Dendritic cell treated with granulocyte-macrophage colony-stimulating factor and Interleukin-4, amounts not matched to agents 40 ng/mL and 50 ng/mL, for 4 days (primary cell): ENCODE results near the gene HUS1.
A peak's percentile ranks its signal among the peaks of the same experiment; 100 is the strongest.
"Not testable (repeated sequence)": the region's sequence is repeated elsewhere in the genome, so short reads cannot be mapped to it uniquely, and the experiment has no call there.

Source experiments
- H3K27ac Mint-ChIP-seq: one replicate; pipeline ENCODE4 v1.8.0; 2022; ENCODE audit warnings: mild to moderate bottlenecking, mixed read lengths
- H3K27me3 Mint-ChIP-seq: one replicate; pipeline ENCODE4 v1.8.0; 2022; ENCODE audit warnings: mild to moderate bottlenecking, mixed read lengths
- H3K36me3 Mint-ChIP-seq: one replicate; pipeline ENCODE4 v1.8.0; 2022; ENCODE audit warnings: low read depth, mixed read lengths
- H3K4me1 Mint-ChIP-seq: one replicate; pipeline ENCODE4 v1.8.0; 2022; ENCODE audit warnings: low read depth, mixed read lengths
- H3K4me3 Mint-ChIP-seq: one replicate; pipeline ENCODE4 v1.8.0; 2022; ENCODE audit warnings: mild to moderate bottlenecking, moderate library complexity, mixed read lengths
- H3K9me3 Mint-ChIP-seq: one replicate; pipeline ENCODE4 v1.8.0; 2022; ENCODE audit warnings: mixed read lengths
- intact Hi-C: fragments of 100-400 bp; cut with micrococcal nuclease; formaldehyde crosslinking; loops from one replicate; pipeline ENCODE4 v1.15.0; 2022

Gene HUS1

DNA sequence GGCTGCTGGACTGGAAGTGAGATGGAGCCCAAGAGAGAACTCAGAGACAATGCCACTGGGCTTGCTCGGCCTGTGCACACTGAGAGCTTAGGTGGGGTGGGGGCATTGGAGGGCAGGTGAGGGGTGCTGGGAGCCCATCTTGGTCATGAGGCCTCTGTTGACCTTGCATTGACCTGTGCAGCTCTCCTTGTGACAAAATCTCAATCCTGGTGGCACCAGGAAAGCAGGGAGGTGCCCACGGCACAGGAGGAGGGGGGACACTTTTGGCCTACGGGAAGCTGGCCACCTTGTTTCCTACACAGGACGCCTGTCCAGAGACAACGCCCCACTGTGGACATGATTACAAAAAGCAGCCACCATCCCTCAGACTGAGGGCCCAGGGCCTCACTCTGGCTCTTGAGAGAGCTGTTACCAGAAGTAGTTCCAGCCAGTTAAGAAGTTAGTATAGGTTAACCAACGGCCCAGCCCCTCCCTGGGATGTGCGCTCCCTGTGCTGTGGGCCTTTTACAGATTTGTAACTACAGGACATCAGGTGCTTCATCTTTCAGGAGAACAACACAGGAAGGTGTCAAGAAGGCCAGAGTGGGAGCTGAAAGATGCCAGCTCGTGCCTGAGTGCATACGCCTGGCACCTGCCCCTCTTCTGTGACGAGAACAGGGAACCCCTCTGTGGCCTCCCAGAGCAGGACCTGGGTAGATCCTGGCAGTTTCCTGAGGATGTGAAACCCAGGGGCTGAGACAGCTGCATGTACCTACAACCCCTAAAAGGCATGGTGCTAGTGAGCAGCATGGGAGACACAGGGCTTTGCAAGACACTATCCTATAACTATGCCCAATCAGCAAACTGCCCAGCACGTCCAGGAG is 41.5 kb downstream of the HUS1 start:
- Mint-ChIP-seq H3K27me3 (peaks cover 2% of the 10 kb centered on the region), H3K4me3 (no peak overlapping the region), H3K9me3 (no peaks in the 10 kb centered on the region), H3K4me1 (peaks cover 77% of the 10 kb centered on the region), H3K36me3 (no peaks in the 10 kb centered on the region), H3K27ac (peak overlapping the region; percentile 9)
- intact Hi-C loops = no loop called here

- Mint-ChIP-seq H3K4me1 (peaks cover 83% of the 10 kb centered on the region), H3K4me3 (no peak overlapping the region), H3K36me3 (no peaks in the 10 kb centered on the region), H3K27ac (peak overlapping the region; percentile 9), H3K9me3 (no peaks in the 10 kb centered on the region), H3K27me3 (peaks cover 2% of the 10 kb centered on the region)
- intact Hi-C loops = no loop called here
Observed at GRCh38 chr7:47937065-47937687, 42.2 kb downstream of the HUS1 start.

DNA sequence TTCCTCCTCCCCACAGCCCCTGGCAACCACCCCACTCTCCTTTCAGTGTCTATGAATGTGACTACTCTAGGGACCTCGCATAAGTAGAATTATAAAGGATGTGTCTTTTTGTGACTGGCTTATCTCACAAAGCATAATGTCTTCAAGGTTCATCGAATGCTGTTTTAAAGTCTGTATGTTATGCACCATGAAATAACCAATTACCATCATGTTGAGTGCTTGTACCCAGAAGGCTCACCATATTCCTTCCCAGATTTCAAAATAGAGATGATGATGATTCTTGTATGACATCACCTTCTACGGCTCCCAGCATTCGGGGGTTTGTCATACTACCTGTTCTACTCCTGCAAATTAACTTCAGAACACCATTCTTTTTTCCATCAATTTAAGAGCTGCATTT is 43.1 kb downstream of the HUS1 start:
- Mint-ChIP-seq H3K36me3 (no peaks in the 10 kb centered on the region), H3K9me3 (no peaks in the 10 kb centered on the region), H3K4me3 (no peak overlapping the region), H3K27me3 (peaks cover 2% of the 10 kb centered on the region), H3K4me1 (peaks cover 77% of the 10 kb centered on the region), H3K27ac (no peak overlapping the region)
- intact Hi-C loops = no loop called here

- H3K27ac Mint-ChIP-seq = no peak overlapping the region
- intact Hi-C loops = no loop called here
- no peaks in the 10 kb centered on the region for H3K36me3 Mint-ChIP-seq
- peaks cover 67% of the 10 kb centered on the region for H3K4me1 Mint-ChIP-seq
- H3K9me3 Mint-ChIP-seq = no peaks in the 10 kb centered on the region
- no peak overlapping the region for H3K4me3 Mint-ChIP-seq
- peaks cover 2% of the 10 kb centered on the region for H3K27me3 Mint-ChIP-seq
Observed at GRCh38 chr7:47935336-47935735, 44.1 kb downstream of the HUS1 start.

- intact Hi-C loops = no loop called here
- H3K27ac Mint-ChIP-seq = no peak overlapping the region
Observed at GRCh38 chr7:47934831-47935230, 44.6 kb downstream of the HUS1 start.

DNA sequence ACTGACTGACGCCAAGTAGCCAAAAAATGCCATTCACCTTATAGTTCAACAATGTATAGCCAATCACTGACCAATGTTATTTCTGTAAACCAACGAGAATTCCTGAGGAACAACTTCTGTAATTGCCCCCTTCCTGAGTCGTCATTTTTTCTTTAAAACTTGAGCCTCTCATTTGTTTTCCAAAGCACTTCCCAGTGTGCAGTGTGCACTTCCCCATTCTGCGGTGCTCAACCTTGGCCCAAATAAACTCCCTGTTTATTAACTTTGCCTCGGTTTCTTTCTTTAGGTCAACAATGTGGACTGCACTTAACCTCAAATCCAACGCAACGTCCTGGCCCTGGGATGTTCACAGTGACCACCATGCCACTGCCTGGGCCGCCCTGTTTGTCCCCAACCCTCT is 46.2 kb downstream of the HUS1 start:
- H3K4me1 Mint-ChIP-seq = peaks cover 46% of the 10 kb centered on the region
- peaks cover 2% of the 10 kb centered on the region for H3K27me3 Mint-ChIP-seq
- no peak overlapping the region for H3K27ac Mint-ChIP-seq
- no peaks in the 10 kb centered on the region for H3K9me3 Mint-ChIP-seq
- no peak overlapping the region for H3K4me3 Mint-ChIP-seq
- intact Hi-C loops = no loop called here
- no peaks in the 10 kb centered on the region for H3K36me3 Mint-ChIP-seq

More at GRCh38 chr7:47934831-47935230, 44.6 kb downstream of the HUS1 start:
- Mint-ChIP-seq H3K4me3 (no peak overlapping the region), H3K4me1 (peaks cover 62% of the 10 kb centered on the region), H3K27me3 (peaks cover 2% of the 10 kb centered on the region), H3K9me3 (no peaks in the 10 kb centered on the region), H3K36me3 (no peaks in the 10 kb centered on the region)

DNA sequence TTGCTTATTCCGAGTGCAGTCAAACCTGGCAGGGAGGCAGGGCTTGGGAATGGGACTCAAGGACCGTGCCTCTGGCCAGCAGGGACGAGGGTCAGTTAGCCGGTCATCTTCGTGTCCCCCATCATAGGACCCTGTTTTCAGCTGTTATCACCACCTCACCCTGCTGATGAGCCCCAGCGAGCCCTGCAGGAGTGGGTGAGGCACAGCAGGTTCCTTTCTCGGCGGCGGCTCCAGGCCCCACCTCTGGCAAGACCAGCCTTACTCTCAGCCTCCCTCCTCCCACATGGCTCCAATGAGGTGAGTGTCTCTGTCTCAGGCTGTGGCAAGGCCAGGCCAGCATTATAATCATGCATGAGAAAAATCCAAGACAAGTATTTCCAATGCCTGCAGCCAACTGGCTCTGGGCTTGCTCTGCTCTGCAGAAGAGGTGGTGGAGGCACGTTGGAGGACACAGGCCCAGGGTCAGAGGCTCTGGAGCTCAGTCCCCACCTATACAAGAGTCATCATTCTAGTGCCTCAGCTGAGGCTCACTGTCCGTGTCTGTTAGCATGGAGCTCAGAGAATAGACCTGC is 46.9 kb downstream of the HUS1 start:
- Mint-ChIP-seq H3K4me1 (peaks cover 39% of the 10 kb centered on the region), H3K27ac (no peak overlapping the region), H3K9me3 (no peaks in the 10 kb centered on the region), H3K36me3 (no peaks in the 10 kb centered on the region), H3K27me3 (peaks cover 2% of the 10 kb centered on the region), H3K4me3 (no peak overlapping the region)
- intact Hi-C loops = no loop called here

DNA sequence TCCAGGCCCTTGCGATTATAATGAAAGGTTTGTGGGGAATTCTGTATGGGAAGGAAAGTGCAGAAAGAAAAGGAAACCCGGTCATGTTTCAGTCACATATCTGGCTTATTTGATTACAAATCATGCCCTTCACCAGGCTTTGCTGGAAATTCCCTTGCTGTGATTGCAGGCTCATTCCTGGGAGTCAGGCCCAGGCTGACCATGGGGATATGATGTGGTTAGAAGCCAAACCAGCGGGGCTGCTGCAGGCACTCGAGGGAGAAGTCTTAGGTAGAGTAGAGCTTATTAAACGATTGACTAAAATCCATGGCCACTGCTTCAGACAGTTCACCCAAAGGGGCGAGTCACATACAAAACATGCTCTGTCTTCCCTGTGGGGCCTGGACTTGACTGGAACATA is 47.4 kb downstream of the HUS1 start:
- Mint-ChIP-seq H3K27ac (no peak overlapping the region), H3K36me3 (no peaks in the 10 kb centered on the region), H3K4me3 (no peak overlapping the region), H3K9me3 (no peaks in the 10 kb centered on the region), H3K4me1 (peaks cover 34% of the 10 kb centered on the region), H3K27me3 (peaks cover 2% of the 10 kb centered on the region)
- intact Hi-C loops = no loop called here

GRCh38 chr7:47931005-47932004 is 48.1 kb downstream of the HUS1 start:
- intact Hi-C loops = no loop called here
- Mint-ChIP-seq H3K36me3 (no peaks in the 10 kb centered on the region), H3K27ac (no peak overlapping the region), H3K9me3 (no peaks in the 10 kb centered on the region), H3K27me3 (peaks cover 2% of the 10 kb centered on the region), H3K4me3 (no peak overlapping the region), H3K4me1 (peaks cover 26% of the 10 kb centered on the region)

DNA sequence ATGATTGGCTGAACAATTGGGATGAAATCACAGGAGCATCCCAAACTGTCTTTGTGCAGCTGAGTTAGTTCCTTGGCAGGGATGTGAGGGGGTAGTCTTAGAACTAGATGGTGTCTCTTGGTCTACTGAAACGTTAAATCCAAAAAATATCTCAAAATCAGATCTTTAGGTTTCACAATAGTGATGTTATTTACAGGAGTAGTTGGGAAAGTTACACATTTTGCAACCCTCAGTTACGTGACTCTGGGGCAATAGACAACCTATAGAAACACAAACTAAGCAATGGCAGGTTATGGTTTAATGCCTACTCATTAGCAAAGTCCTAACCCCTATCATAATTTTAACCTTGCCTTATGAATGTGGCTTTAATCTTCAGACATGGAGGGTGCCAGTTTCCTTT is 55.1 kb downstream of the HUS1 start:
- no peak overlapping the region for H3K4me3 Mint-ChIP-seq
- peaks cover 18% of the 10 kb centered on the region for H3K27me3 Mint-ChIP-seq
- no peaks in the 10 kb centered on the region for H3K4me1 Mint-ChIP-seq
- intact Hi-C loops = no loop called here
- no peak overlapping the region for H3K27ac Mint-ChIP-seq
- no peaks in the 10 kb centered on the region for H3K36me3 Mint-ChIP-seq
- H3K9me3 Mint-ChIP-seq = peaks cover 7% of the 10 kb centered on the region

DNA sequence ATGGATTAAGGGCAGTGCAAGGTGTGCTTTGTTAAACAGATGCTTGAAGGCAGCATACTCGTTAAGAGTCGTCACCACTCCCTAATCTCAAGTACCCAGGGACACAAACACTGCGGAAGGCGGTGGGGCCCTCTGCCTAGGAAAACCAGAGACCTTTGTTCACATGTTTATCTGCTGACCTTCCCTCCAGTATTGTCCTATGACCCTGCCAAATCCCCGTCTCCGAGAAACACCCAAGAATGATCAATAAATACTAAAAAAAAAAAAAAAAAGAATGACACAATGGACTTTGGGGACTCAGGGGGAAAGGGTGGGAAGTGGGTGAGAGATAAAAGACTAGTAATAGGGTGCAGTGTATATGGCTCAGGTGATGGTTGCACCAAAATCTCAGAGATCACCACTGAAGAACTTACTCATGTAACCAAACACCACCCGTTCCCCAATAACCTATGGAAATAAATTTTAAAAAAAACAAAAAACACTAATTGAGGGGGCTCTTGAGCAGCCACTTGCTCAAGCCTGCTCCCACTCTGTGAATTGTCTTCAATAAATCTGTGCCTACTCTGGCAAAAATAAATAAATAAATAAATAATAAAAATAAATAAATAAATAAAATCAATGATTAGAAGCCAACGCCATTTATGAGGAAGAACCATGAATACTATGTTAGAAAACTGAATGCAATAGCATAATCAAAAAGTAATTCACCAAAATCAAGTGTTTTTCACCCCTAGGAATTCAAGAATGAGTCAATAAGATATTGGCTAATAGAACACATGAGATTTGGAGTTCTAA is 56.1 kb downstream of the HUS1 start:
- not testable (repeated sequence) for H3K4me3 Mint-ChIP-seq

GRCh38 chr7:47916514-47916913 is 62.9 kb downstream of the HUS1 start:
- H3K9me3 Mint-ChIP-seq, H3K36me3 Mint-ChIP-seq, intact Hi-C loops, H3K4me3 Mint-ChIP-seq, H3K4me1 Mint-ChIP-seq, H3K27ac Mint-ChIP-seq: not testable (repeated sequence)
- peaks cover 42% of the 10 kb centered on the region for H3K27me3 Mint-ChIP-seq

More for the DNA sequence above, 56.1 kb downstream of the HUS1 start:
- H3K4me1 Mint-ChIP-seq, H3K36me3 Mint-ChIP-seq, intact Hi-C loops, H3K27ac Mint-ChIP-seq, H3K9me3 Mint-ChIP-seq: not testable (repeated sequence)
- peaks cover 22% of the 10 kb centered on the region for H3K27me3 Mint-ChIP-seq

DNA sequence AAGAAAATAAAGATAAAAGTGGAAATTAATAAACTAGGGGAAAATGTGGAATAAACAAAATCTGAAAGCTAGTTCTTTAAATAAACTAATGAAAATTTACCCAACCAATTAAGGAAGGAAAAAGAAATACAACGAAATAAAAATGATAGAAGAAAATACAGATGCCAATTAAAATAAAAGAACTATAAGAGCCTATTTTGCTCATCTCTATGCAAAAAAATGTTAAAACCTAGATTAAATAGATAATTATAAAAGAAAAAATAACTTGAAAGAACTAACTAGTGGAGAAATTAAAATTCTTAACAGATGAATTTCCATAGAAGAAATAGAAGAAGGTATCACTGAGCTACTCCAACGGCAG is 63.8 kb downstream of the HUS1 start:
- intact Hi-C loops = no loop called here
- Mint-ChIP-seq H3K27ac (no peak overlapping the region), H3K9me3 (no peaks in the 10 kb centered on the region), H3K4me3 (no peak overlapping the region), H3K36me3 (no peaks in the 10 kb centered on the region), H3K4me1 (no peaks in the 10 kb centered on the region), H3K27me3 (peaks cover 42% of the 10 kb centered on the region)
